ENCODE data around the gene COCH.

The COCH gene

DNA sequence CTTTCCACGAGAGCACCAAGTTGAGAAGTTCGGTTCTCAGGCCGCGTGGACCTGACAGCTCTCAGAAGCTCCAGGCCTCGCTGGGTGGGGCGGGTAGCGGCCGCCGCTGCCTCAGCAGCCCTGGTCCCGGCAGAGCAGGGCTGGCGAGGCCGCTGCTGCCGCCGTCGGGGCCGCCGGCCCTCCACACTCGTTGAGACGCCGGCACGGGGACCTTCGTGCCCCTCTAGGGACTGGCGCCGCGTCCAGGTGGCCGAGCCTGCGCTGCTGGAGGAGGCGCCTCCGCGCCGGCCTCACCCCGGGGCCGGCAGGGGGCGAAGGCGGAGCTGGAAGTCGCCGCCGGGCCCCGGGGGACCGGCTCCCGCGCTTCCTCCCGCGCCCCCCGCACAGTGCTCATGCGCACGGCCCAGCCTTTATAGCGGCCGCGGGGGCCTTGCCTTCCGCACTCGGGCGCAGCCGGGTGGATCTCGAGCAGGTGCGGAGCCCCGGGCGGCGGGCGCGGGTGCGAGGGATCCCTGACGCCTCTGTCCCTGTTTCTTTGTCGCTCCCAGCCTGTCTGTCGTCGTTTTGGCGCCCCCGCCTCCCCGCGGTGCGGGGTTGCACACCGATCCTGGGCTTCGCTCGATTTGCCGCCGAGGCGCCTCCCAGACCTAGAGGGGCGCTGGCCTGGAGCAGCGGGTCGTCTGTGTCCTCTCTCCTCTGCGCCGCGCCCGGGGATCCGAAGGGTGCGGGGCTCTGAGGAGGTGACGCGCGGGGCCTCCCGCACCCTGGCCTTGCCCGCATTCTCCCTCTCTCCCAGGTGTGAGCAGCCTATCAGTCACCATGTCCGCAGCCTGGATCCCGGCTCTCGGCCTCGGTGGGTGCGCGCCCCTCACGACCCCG is at the start of gene COCH:
Gene COCH (plus strand): TSS at position 440 of the 879 bp plus-strand sequence. CDS start 380 bp downstream, at position 820.
- DNase-seq (ENCODE audit: low spot score) = no peak

DNA sequence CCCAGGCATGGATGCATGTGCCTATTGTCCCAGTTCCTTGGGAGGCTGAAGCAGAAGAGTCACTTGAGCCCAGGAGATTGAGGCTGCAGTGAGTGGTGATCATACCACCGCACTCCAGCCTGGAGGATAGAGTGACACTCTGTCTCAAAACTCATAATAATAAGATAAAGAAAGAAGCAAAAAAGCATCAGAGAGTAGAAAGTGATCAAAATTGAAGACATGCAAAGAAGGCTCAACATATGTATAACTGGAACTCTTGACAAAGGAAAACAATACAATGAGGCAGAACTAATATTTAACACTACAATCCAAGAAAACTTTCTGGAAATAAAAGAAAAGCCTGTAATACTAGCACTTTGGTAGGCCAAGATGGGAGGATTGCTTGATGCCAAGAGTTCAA is 48.3 kb upstream of the COCH start:
- DNase-seq (ENCODE audit: low spot score) = no peak

- no peak for DNase-seq (ENCODE audit: low spot score)
Measured at GRCh38 chr14:30829853-30830252, 44.5 kb upstream of the COCH start.

- DNase-seq (ENCODE audit: low spot score) = no peak
Measured at GRCh38 chr14:30834353-30834752, 40.0 kb upstream of the COCH start.

DNA sequence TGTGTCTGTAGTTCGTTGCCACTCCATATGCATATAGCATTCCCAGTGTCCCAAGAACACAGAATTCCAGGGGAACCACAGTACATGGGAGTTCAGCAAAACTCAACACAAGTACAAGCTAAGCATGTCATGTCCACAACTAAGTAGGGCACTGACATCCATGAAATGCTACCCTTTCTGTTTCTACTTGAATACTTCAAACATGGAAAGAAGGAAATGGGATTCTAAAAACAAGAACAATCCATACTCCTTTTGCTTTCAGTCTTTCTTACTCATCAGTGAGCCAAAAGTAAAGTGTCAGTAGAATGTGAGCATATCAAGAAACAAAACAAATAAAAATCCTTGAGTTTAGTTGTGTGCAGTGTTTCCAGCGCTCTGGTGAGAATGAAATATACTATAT is 36.0 kb upstream of the COCH start:
- no peak for DNase-seq (ENCODE audit: low spot score)

DNA sequence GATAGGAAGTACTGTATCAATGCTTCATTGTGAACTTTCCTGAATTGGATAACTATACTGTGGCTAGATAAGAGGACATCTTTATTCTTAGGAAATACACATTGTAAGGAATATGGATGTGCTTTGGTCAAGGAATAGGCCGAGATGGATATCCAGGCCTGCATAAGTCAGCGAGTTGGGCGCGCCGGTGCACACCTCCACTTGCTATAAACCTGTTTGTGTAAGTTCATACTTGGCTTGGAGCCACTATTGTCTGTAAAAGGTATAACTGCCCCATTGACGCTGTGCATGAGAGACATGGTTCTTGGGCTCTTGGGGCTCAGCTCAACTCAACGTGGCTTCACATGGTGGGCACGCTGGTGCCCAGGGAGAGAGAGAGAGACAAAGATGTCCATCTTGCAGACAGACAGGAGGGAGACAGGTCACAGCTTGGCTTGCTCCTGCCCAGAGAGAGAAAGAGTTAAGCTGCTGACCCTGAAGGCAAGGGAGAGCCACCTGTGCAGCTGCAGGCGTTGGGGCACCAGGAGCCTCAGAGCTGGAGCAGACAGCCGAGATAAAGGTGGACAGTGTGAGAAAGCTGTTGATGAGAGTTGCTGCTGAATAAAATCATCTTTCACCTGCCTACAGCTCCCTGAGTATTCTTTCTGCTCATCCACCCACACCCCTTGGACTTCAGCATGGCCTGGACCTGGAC is 34.1 kb upstream of the COCH start:
- no peak for DNase-seq (ENCODE audit: low spot score)

DNA sequence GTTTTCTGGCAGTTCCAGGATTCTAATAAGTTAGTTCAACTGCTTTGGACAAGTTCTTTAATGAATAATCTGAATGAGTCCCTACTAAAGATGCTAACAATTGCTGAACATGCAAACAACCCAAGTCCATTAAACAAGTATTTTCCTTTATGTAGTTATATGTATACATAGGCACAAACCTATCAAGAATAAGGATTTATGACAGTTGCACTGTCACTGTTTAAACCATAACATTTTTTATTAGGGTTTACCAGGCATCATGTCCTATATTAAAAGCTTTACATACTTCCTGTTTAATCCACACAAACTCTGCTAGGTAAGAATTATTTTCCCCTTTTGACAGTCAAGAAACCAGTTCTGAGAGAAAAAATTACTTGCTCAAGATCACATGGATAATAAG is 31.9 kb upstream of the COCH start:
- no peak for DNase-seq (ENCODE audit: low spot score)

DNA sequence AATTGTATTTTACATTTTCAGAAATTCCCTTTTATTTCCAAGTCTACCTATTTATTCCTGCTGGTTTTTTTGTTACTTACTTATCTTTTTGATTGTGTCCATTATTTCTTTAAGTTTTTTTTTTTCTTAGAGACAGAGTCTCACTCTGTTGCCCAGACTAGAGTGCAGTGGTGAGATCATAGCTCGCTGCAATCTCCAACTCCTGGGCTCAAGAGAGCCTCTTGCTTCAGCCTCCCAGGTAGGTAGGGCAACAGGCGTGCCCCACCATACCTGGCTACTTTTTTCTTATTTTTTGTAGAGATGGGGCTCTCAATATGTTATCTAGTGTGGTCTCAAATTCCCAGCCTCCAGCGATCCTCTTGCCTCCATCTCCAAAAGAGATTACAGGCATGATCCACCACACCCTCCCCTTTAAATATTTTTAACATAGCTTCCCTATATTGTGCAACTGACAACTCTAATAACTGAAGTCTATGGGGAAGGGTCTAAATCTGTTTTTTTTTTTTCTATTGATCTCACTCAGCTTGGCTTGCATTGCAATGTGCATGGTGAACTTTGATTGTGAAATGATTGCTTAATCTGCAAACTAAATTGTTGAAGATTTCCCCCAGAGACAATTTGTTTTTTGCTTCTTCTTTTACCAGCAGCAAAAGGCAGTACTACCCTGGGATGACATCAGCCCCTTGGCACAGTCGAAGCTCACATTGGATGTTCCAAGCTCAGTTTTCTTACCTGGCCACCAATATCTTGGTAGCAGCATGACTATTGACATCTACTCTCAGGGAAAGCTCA is 25.7 kb upstream of the COCH start:
- DNase-seq (ENCODE audit: low spot score) = no peak

DNA sequence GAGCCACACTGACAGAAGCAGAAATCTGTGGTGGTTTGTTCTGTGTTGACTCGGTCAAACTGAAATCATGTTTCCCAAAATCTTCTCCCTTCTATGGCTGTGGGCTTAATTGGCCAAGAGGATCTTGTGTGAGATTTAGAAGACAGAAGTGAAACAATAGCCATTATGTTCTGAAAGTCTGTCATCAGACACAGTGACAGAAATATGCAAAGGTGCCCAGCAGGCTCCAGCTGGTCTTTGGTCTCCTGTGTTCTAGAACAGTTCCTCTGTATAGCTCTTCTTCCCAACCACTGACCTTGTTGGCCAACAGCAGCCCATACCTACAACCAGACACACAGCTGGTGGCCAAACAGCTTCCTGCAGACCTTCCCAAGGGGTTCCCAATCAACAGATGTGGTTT is 25.0 kb upstream of the COCH start:
- DNase-seq (ENCODE audit: low spot score) = no peak

DNA sequence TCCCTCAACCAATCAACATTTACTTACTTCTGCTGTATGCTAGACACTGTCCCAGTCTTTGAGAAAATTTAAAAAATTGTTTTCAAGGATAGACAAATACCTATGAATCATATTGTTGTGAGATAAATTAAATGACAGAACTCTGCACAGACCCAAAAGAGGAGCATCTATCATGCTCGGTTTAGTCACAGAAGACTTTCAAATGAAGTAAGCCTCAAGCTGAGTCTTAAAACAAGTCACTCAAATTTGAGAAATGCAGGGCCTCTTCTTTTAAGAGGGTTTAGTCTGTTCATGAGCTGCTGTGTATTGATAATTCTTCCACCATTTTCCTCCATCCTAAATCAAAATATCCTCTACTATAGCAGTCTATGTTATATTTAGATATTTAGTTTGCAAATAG is 24.4 kb upstream of the COCH start:
- DNase-seq (ENCODE audit: low spot score) = no peak

DNA sequence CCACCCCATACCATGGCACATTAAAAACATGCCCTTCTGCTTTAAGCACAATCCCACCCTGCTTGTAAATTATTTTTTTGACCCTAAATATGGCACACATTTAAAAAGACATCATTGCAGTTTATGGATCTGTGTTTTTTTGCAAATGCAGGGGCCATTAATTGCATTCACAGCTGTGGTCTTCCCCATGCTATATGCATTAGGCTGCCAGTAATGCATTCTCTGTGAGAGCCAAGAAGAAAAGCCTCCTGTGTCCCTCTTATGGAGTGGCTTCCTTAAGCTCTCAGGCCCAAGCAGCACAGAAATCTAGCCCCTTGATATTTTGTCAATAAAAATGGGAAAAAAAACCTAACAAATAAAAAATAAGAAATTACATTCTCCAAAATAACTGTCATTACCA is 20.4 kb upstream of the COCH start:
- DNase-seq (ENCODE audit: low spot score) = no peak

- no peak for DNase-seq (ENCODE audit: low spot score)
Measured at GRCh38 chr14:30854492-30854891, 19.9 kb upstream of the COCH start.

DNA sequence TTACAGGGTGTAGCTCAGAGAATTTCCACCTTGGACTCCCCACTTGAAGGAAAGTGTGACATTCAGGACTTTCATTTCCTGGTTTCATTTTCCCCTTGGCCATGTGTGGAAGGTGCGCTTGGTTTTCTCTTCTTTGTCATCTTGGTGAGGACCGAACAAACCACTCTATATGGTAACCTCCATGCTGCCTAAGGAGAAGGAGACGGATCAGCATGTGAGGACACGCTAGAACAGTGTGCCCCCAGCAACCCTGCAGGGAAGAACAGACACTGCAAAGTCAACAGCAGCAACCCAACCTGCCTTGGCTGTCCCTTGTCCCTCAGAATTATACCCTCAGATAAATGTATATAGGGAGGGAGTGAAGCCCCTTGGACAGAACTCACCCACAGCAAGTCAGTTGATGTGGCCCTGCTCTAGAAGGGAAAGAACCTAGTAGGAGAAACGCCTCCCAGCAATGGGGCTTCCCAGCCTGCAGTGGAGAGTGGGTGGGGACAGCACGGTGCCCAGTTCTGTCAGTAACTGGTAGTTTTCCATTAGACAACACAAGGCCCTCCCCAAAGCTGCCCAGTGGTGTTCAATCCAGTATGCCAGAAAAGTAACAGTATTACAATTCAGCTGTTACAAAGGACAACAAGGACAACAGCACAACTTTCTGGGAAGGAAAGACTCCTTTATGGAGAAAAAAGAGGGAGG is 18.9 kb upstream of the COCH start:
- DNase-seq (ENCODE audit: low spot score) = no peak

DNA sequence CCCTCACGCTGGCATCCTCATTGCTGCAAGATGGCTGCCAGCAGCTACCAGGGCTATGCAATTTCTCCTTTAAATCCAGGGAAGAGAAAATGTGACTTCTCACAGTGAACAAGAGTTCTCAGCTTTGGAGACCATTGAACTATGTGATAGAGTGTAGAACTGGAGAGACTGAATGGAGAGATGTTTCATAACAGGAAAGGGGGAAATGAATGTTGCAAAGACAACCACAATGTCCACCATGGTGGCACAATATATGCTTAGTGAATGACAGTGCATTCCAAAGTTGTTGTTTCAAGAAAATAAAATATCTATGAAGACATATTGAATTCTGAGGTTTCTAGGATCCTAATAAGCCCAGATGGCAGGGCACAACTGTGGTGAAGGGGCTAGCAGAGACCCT is 13.2 kb upstream of the COCH start:
- no peak for DNase-seq (ENCODE audit: low spot score)

- DNase-seq (ENCODE audit: low spot score) = no peak
Measured at GRCh38 chr14:30864934-30865333, 9.4 kb upstream of the COCH start.

DNA sequence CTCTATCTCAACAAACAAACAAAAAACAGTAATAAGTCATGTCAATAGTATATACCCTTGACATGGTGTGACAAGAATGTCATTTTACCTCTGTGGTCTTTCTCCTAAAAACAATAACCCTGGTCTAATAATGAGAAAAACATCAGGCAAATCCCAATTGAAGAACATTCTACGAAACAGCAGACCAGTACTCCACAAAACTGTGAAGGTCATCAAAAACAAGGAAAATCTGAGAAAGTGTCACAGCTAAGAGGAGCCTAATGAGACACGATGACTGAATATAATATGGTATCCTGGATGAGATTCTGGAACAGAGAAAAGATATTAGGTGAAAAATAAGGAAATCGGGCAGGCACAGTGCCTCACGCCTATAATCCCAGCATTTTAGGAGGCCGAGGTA is 5.6 kb upstream of the COCH start:
- no peak for DNase-seq (ENCODE audit: low spot score)

DNA sequence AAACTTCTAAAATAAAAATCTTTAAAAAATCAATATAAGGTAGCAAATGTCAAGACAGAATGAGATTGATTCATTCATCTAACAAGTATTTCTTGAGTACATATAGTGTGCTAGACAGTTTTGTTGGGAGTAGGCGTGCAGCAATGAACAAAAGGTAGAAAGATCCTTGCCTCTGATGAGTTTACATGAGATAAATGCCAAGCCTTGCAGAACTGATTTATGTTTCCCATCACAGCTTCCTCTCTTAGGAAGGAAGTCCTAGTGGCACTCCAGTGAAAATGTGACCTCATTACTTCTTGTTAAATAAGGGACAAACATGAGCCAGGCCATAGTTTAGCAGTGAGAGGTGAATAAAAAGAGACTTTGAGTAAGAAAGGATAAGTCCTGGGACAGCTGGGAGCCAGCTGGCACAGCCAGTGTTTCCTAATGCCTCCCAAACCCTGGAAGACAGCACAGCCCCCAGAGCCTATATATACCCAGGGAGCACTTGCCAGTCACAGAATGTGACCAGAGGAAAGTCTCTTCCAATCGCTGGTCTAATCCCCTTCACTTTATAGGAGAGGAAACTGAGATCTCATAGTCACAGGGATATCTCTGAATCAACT is 4.7 kb upstream of the COCH start:
- no peak for DNase-seq (ENCODE audit: low spot score)

DNA sequence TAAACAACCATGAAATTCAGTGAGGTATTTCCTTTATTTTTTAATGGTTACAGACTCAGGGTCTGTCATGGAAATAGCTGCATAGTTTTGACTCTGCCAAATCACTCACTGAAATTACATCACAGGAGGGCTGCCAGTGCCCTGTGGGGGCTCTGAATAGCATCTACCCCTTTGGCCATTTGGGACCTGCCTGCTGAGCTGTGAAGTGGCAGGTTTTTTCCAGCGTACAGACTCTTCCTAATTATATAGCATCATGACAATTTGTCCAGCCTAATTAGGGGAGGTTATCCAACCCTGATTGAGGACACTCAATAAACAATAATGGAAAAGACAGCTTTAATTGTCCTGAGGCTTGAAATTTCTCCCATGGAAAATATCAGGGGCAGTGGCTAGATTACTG is 1.8 kb upstream of the COCH start:
- DNase-seq (ENCODE audit: low spot score) = no peak

DNA sequence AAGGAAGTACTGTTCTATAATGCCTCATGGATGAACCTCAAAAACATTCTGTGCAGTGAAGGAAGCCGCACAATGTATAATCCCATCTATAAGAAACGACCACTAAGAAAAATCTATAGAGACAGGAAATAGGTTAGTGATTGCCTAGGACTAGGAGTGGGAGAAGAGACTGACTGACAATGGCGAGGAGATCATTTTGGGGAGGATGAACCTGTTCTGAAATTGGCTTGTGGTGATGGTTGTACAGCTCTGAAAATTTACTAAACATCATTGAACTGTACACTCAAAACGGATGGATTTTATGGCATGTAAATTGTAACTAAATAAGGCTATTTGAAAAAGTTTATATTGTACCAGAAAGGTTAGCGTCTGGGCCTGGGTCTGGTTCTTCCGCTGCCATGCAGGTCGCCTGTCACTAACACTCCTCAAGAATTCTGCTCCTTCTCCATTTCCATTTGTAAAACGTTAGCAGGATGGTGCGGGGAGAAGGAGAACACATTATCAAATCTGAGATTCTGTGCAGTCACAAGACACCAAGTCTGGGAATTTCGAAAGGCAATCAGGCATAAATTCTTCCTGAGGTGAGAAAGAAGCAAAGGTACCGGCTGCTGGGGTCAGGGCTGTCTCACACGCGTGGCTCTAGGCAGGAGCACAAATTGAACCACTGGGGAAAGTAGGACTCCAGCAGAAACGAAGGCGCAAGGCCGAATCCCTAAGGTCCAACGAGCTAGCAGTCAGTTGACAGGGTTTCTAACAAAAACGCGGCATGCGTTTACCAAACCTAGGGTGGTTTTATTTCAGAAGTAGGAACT is 845 bp upstream of the COCH start:
- DNase-seq (ENCODE audit: low spot score) = no peak

- no peak for DNase-seq (ENCODE audit: low spot score)
Measured at GRCh38 chr14:30874999-30875787, 834 bp downstream of the COCH start.

All from CD4-positive, alpha-beta T cell treated with Interleukin-15 for 4 hours (primary cell).